ENCODE results near the gene SQSTM1. TPM values are rescaled to one million over a fixed set of nuclear protein-coding genes. Genes with fewer than 3 reads are reported as not detected.

The SQSTM1 gene
- total RNA-seq, 1 experiment from 2014 or later = 341 TPM

GRCh38 chr5:179875741-179876609 is 55.3 kb downstream of the SQSTM1 start:
- Histone ChIP-seq H3K4me1 (ENCODE audit: insufficient read depth, low read length) (no peaks in the 10 kb centered on the region), H3K27me3 (ENCODE audit: low read length) (no peaks in the 10 kb centered on the region), H3K27ac (ENCODE audit: low read length) (no peak overlapping the region), H3K9ac (ENCODE audit: low read length) (no peak overlapping the region), H3K9me3 (ENCODE audit: low read length) (no peaks in the 10 kb centered on the region), H3F3A (ENCODE audit: low read length, unreplicated experiment) (no peaks in the 10 kb centered on the region), H3K9me2 (replicated peaks; ENCODE audit: low read length) (no peaks in the 10 kb centered on the region), H3K4me2 (ENCODE audit: low read length) (no peak overlapping the region), H3K79me2 (ENCODE audit: low read length) (no peaks in the 10 kb centered on the region), H3K36me3 (ENCODE audit: low read depth, low read length) (no peaks in the 10 kb centered on the region; the same call in 1 of the 2 replicates), H2AFZ (ENCODE audit: low read length) (no peak overlapping the region), H3K4me3 (ENCODE audit: low read length) (no peak overlapping the region), H4K20me1 (ENCODE audit: low read length) (no peaks in the 10 kb centered on the region)
- intact Hi-C loops (cut with micrococcal nuclease) = no loop called here
- ChIA-PET CTCF (no interaction called here), POLR2A (ENCODE audit: unreplicated experiment) (no interaction called here)
- DNase-seq (no peak), ATAC-seq (no peak)
- no TSS peak for BruUV-seq (replicated peaks)
- no peak for TF ChIP-seq EZH2 (IDR thresholded peaks at IDR 0.05; ENCODE audit: low read length, unreplicated experiment)
- no peak for TF ChIP-seq CTCF (conservative IDR thresholded peaks at IDR 0.05; ENCODE audit: low read depth, low read length)
- no peak for TF ChIP-seq EZH2phosphoT487 (IDR thresholded peaks at IDR 0.05; ENCODE audit: borderline replicate concordance, low read length)

DNA sequence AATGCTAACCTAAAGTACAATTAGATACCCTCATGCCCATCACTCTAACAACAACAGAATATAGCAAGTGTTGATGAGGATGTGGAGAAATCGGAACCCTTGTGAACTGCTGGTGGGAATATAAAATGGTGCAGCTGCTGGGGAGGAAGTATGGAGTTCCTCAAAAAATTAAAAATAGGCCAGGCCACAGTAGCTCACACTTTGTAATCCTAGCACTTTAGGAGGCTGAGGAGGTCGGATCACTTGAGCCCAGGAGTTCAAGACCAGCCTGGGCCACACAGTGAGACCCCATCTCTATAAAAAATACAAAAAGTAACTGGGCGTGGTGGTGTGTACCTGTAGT is 55.9 kb downstream of the SQSTM1 start:
- H3F3A ChIP-seq (ENCODE audit: low read length, unreplicated experiment) = no peaks in the 10 kb centered on the region
- no TSS peak for BruUV-seq (replicated peaks)
- H3K27ac ChIP-seq (ENCODE audit: low read length) = no peak overlapping the region

More for the DNA sequence above, 55.9 kb downstream of the SQSTM1 start:
- POLR2A ChIA-PET (ENCODE audit: unreplicated experiment) = no interaction called here
- H2AFZ ChIP-seq (ENCODE audit: low read length) = no peak overlapping the region
- H3K4me1 ChIP-seq (ENCODE audit: insufficient read depth, low read length) = no peaks in the 10 kb centered on the region
- intact Hi-C loops (cut with micrococcal nuclease) = no loop called here
- H3K9me2 ChIP-seq (replicated peaks; ENCODE audit: low read length) = no peaks in the 10 kb centered on the region
- no peak for ATAC-seq
- no peak for DNase-seq
- no peaks in the 10 kb centered on the region for H3K27me3 ChIP-seq (ENCODE audit: low read length)
- H3K9ac ChIP-seq (ENCODE audit: low read length) = no peak overlapping the region
- no peak overlapping the region for H3K4me2 ChIP-seq (ENCODE audit: low read length)
- no peak overlapping the region for H3K4me3 ChIP-seq (ENCODE audit: low read length)
- H3K36me3 ChIP-seq (ENCODE audit: low read depth, low read length) = no peaks in the 10 kb centered on the region; the same call in 1 of the 2 replicates
- TF ChIP-seq EZH2phosphoT487 (IDR thresholded peaks at IDR 0.05; ENCODE audit: borderline replicate concordance, low read length) (no peak), CTCF (conservative IDR thresholded peaks at IDR 0.05; ENCODE audit: low read depth, low read length) (no peak), EZH2 (IDR thresholded peaks at IDR 0.05; ENCODE audit: low read length, unreplicated experiment) (no peak)
- no peaks in the 10 kb centered on the region for H3K79me2 ChIP-seq (ENCODE audit: low read length)
- no peaks in the 10 kb centered on the region for H4K20me1 ChIP-seq (ENCODE audit: low read length)
- H3K9me3 ChIP-seq (ENCODE audit: low read length) = no peaks in the 10 kb centered on the region
- CTCF ChIA-PET = no interaction called here

Data from PC-3 (cell line).